Measurements from ENCODE around the gene PAQR7. TPM values are rescaled to one million over a fixed set of nuclear protein-coding genes. Genes with fewer than 3 reads are reported as not detected.
A peak's percentile ranks its signal among the peaks of the same experiment; 100 is the strongest.

Gene PAQR7
- total and polyA plus RNA-seq, 11 donors = 1.1 to 5.7 (median 2.0) TPM

DNA sequence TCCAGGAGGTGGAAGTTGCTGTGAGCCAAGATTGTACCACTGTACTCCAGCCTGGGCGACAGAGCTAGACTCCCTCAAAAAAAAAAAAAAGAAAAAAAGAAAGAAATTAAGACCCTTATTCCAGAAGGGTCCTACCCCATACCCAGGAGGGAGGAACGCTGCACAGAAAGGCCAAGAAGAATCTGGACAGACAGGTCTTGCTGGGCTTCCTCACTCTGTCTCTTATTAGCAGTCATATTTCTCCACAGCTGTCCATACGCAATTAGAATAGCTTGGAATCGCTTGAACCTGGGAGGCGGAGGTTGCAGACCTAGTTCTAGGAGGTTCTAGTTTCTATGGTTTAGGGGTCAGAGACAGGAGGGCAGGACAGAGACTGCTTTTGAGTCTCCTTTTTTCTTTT lies 3.2 kb upstream of the PAQR7 start:
- ATAC-seq (no peak), DNase-seq (no peak)
- 90 to 96% (median 94%) methylated on average over 5 of the region's 5 CpGs for WGBS, 4 donors
- Histone ChIP-seq H3K4me1 (peaks cover 0 to 20% (median 10%) of the 10 kb centered on the region in 12 donors), H3K27me3 (no peaks in the 10 kb centered on the region), H3K27ac (no peak overlapping the region), H3K9me3 (no peaks in the 10 kb centered on the region), H3K4me3 (no peak overlapping the region), H3K36me3 (no peaks in the 10 kb centered on the region)
- intact Hi-C loops (cut with DNase I) = loop anchor here in 1 of 10 donors (10.0 kb wide), 1 partner anchor 54 kb away; no protein-coding TSS in a partner anchor
- TF ChIP-seq, protein P1, sequence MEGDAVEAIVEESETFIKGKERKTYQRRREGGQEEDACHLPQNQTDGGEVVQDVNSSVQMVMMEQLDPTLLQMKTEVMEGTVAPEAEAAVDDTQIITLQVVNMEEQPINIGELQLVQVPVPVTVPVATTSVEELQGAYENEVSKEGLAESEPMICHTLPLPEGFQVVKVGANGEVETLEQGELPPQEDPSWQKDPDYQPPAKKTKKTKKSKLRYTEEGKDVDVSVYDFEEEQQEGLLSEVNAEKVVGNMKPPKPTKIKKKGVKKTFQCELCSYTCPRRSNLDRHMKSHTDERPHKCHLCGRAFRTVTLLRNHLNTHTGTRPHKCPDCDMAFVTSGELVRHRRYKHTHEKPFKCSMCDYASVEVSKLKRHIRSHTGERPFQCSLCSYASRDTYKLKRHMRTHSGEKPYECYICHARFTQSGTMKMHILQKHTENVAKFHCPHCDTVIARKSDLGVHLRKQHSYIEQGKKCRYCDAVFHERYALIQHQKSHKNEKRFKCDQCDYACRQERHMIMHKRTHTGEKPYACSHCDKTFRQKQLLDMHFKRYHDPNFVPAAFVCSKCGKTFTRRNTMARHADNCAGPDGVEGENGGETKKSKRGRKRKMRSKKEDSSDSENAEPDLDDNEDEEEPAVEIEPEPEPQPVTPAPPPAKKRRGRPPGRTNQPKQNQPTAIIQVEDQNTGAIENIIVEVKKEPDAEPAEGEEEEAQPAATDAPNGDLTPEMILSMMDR (IDR thresholded peaks at IDR 0.05) = no peak
- no peak for TF ChIP-seq POLR2A (IDR thresholded peaks at IDR 0.05)

DNA sequence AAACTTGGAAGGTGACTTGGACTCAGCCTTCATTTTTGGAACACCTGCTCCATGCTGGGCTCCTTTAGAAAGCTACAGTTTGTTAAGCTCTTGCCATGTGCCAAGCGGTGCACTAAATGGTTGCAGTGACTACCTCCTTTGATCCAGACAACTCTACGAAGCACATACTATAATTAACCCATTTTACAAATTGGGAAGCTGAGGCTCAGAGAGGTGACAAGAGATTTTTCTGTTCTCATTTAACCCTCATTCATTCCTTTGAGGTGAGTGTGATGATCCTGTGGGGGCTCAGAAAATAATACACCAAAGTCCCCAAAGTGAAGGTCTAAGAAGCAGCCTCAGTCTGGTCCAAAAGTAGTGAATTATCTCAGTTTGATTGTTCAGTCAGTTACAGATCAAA lies 1.6 kb upstream of the PAQR7 start:
- Histone ChIP-seq H3K4me1 (peaks cover 0 to 26% (median 15%) of the 10 kb centered on the region in 12 donors), H3K36me3 (no peaks in the 10 kb centered on the region), H3K27me3 (no peaks in the 10 kb centered on the region), H3K4me3 (no peak overlapping the region), H3K27ac (no peak overlapping the region), H3K9me3 (no peaks in the 10 kb centered on the region)
- TF ChIP-seq, protein P1 (IDR thresholded peaks at IDR 0.05) = no peak
- no peak for TF ChIP-seq POLR2A (IDR thresholded peaks at IDR 0.05)
- no peak for DNase-seq
- intact Hi-C loops (cut with DNase I) = loop anchor here in 1 of 10 donors (10.0 kb wide), 1 partner anchor 52 kb away; no protein-coding TSS in a partner anchor
- 91 to 94% (median 93%) methylated on average over 2 of the region's 2 CpGs for WGBS, 4 donors
- no peak for ATAC-seq

DNA sequence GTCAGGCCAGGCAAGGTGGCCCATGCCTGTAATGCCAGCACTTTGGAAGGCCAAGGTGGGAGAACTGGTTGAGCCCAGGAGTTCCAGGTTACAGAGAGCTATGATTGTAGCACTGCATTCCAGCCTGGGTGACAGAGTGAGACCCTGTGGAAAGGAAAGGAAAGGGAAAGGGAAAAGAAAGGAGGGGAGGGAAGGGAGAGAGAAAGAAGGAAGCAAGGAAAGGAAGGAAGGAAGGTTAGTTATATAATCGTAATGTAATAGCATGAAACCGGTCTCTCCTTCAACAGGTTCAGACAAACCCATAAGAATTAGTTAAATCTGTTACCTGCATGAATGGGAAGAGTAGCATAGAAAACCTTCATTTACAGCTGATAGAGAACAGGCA lies 1.2 kb upstream of the PAQR7 start:
- Histone ChIP-seq H3K4me1 (peaks cover 0 to 30% (median 18%) of the 10 kb centered on the region in 12 donors), H3K36me3 (no peaks in the 10 kb centered on the region), H3K4me3 (no peak overlapping the region), H3K9me3 (no peaks in the 10 kb centered on the region), H3K27me3 (no peaks in the 10 kb centered on the region), H3K27ac (no peak overlapping the region)
- DNase-seq (no peak), ATAC-seq (no peak)
- intact Hi-C loops (cut with DNase I) = loop anchor here in 1 of 10 donors (10.0 kb wide), 1 partner anchor 52 kb away; no protein-coding TSS in a partner anchor
- TF ChIP-seq, protein P1 (IDR thresholded peaks at IDR 0.05) = no peak
- no peak for TF ChIP-seq POLR2A (IDR thresholded peaks at IDR 0.05)
- 62 to 70% (median 68%) methylated on average over 2 of the region's 2 CpGs for WGBS, 4 donors

DNA sequence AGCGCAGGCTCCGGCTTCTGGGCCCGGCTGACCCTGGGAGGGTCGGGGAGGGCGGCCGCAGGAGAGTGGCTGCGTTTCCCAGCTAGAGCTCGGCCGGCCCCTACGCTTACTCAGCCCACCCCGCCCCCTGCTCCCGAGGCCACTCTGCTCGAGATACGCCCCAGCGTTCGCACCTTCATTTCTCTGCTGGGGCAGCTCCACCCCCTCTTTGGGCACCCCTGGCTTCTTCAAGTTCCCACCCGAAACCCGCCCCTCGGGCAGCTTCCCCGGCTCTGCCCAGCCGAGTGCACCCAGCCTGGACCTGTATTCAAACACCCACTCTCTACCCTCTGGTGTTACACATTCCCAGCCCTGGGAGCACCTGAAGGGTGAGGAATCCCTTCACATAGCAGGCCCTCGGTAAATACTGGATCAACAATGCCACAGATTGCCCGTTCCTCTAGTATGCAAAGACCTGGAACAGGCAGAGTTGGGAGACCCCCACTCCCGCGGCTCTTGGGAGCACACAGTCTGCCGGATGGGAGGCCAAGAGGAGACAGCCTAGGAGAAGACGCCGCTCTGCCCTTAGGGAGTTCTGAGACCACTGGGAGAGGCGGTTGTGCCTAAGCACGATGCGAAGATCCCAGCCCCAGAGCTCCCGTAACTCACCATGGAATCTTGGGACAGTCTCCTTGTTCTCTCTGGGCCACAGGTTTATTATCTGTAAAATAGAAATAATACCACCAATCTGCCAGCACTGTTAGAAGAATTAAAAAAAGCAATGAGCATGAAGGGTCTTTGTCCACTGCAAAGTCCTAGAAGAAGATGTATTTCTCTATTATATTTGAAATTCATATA lies 566 bp upstream of the PAQR7 start:
- ATAC-seq (peak; percentile 17 to 60 (median 42)), DNase-seq (no peak)
- intact Hi-C loops (cut with DNase I) = loop anchor here in 1 of 10 donors (10.0 kb wide), 1 partner anchor 51 kb away; no protein-coding TSS in a partner anchor
- WGBS, 4 donors = 31 to 35% (median 32%) methylated on average over 30 to 32 of the region's 32 CpGs
- Histone ChIP-seq H3K9me3 (no peaks in the 10 kb centered on the region), H3K36me3 (no peaks in the 10 kb centered on the region), H3K4me3 (peak overlapping the region; percentile 39 to 88 (median 66)), H3K27me3 (no peaks in the 10 kb centered on the region), H3K4me1 (peaks cover 0 to 37% (median 23%) of the 10 kb centered on the region in 12 donors), H3K27ac (peak overlapping the region in 11 of 12 donors; percentile 33 to 90 (median 69))
- TF ChIP-seq POLR2A (IDR thresholded peaks at IDR 0.05) = no peak
- TF ChIP-seq, protein P1 (IDR thresholded peaks at IDR 0.05) = no peak

Measured in heart left ventricle (tissue), 16 donors.